ENCODE results near the gene SERHL2.
"Not testable (repeated sequence)": the region's sequence is repeated elsewhere in the genome, so short reads cannot be mapped to it uniquely, and the experiment has no call there.

SERHL2 gene, protein sequence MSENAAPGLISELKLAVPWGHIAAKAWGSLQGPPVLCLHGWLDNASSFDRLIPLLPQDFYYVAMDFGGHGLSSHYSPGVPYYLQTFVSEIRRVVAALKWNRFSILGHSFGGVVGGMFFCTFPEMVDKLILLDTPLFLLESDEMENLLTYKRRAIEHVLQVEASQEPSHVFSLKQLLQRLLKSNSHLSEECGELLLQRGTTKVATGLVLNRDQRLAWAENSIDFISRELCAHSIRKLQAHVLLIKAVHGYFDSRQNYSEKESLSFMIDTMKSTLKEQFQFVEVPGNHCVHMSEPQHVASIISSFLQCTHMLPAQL

GRCh38 chr22:42553475-42554361, at the start of gene SERHL2:
Gene SERHL2 (plus strand): TSS chr22:42553956. CDS start chr22:42554021, 65 bp downstream.
- DNase-seq: peak; percentile 78

- not testable (repeated sequence) for DNase-seq
Measured at GRCh38 chr22:42508327-42508974, 45.3 kb upstream of the SERHL2 start.

DNA sequence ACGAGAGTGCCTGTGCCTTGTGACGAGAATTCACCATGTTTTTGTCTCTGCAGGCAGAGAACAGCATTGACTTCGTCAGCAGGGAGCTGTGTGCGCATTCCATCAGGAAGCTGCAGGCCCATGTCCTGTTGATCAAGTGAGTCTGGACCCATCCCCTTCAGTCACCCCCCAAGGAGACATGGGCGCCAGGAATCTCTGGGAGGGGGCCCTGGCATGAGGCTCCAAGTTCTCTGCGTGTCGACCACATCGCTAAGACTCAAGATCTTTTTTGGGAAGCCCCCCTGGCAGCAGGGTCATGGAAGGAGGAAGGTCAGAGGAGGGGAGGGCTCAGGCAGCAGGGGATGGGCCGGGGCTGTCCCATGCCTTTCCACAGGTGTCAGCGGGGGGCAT, 44.8 kb upstream of the SERHL2 start:
- DNase-seq: not testable (repeated sequence)

DNA sequence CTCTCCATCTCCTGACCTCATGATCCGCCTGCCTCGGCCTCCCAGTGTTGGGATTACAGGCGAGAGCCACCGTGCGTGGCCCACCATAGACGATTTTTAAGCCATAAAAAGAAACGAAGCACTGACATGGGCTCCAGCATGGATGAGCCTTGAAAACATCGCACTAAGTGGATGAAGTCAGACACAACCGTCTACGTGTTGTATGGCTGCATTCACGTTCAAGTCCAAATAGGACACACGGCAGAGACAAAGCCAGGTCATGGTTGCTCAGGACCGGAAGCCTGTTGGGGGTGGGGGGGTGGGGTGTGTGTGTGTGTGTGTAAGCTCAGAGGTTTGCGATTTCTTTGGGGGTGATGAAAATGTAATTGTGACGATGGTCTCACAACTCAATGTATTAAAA, 44.2 kb upstream of the SERHL2 start:
- no peak for DNase-seq

DNA sequence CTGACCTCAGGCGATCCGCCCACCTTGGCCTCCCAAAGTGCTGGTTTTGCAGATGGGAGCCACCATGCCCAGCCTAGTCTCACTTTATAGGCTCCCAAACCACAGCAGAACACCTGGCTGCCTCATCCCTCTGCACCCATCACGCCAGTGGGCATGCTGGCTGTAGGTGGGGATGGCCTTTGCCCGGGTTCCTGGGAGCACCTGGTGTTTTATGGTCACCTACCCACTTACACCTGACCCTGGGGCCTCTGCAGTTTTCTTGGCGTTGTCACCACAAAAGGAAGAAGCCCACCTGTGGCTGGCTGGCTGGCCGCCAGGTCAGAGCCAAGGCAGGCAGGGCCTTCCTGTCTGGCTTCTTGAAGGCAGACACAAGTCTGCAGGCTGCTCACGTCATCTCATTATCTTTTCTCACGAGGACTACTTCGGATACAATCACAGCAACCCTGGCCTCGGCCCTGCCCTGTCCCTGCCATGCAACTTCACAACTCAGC, 42.3 kb upstream of the SERHL2 start:
- no peak for DNase-seq

- DNase-seq: not testable (repeated sequence)
Measured at GRCh38 chr22:42512273-42512990, 41.3 kb upstream of the SERHL2 start.

DNA sequence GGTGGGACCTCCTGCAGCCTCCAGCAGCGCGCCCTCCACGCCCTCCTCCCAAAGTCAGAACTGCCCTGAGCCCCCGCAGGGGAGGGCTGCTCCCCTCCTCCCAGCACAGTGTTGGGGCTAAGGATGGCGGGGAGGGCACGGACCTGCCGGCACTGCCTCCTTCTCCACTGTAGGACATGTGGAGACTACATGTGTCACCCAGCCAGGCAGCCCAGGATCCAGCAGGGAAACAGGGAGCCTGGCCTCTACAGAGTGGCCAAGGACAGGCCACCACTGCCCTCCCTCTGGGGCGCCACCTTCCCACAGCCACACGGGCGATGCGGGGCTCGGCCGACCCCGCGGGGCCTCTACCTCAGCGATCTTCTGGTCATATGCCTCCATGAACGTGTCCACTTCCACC, 39.4 kb upstream of the SERHL2 start:
- DNase-seq: not testable (repeated sequence)

DNA sequence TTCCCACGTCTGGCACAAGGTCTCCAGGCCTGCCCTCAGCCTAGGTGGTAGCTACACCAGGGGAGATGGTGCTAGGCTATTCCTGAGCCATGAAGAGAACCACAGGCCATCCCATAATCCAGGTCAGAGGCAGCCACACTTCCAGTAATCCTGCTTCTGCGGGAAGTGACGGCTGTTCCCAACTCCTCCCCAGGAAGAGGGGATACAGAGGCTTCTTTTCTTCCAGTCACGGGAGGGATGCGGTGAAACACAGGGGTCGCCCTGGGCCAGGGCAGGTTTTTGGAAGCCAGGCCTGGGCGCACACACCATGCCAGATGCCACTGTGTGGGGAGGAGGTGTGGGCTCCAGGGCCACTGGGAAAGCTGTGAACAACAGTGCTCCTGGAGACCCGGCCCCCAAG, 38.5 kb upstream of the SERHL2 start:
- DNase-seq: not testable (repeated sequence)

GRCh38 chr22:42515896-42516295, 37.9 kb upstream of the SERHL2 start:
- no peak for DNase-seq

DNA sequence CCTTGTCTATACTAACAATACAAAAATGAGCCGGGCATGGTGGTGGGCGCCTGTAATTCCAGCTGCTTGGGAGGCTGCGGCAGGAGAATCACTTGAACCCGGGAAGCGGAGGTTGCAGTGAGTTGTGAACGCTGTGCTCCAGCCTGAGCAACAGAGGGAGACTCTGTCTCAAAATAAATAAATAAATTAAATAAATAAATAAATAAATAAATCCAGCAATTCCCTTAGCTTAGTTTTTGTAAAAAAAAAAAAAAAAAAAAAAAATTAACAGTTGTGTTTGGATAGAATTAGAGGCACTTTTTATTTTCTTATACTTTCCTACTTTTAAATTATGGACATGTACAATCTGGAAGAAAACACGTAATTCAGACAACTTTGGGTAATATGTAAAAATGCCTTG, 36.7 kb upstream of the SERHL2 start:
- DNase-seq: not testable (repeated sequence)

- DNase-seq: peak; percentile 7
Measured at GRCh38 chr22:42518638-42519524, 34.9 kb upstream of the SERHL2 start.

GRCh38 chr22:42519525-42520401, 34.0 kb upstream of the SERHL2 start, which contains the start of gene RRP7A:
Gene RRP7A (minus strand): TSS chr22:42519796. CDS start chr22:42519786, 10 bp downstream.
- peak; percentile 51 for DNase-seq

DNA sequence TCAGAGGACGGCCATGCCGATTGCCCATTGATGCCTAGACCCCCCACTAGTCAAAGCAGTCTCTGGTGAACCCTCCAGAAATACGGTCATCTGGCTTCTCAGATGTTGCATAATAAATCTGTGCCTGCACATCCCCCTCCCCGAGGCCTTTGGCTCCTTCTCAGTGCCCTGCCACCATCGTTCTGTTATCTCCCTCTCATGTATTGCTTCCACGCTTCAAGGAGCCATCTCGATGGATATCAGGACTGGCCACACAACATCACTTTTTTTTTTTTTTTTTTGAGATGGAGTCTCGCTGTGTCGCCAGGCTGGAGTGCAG, 32.6 kb upstream of the SERHL2 start:
- DNase-seq: no peak

GRCh38 chr22:42522546-42522945, 31.2 kb upstream of the SERHL2 start:
- no peak for DNase-seq

- DNase-seq: no peak
Measured at GRCh38 chr22:42528591-42529307, 25.0 kb upstream of the SERHL2 start.

DNA sequence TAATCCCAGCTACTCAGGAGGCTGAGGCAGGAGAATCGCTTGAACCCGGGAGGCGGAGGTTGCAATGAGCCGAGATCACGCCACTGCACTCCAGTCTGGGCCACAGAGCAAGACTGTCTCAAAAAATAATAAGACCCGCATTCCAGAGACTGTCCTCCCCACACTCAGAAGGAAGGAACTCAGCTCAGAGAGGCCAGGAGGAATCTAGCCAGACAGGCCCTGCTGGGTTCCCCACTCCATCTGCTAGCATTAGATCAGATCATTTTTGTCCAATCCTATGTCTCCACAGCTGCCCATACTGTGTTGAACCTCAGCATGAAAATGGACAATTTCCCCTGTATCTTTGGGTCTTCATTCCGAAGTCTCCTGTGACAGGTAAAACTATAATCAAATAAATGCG, 24.3 kb upstream of the SERHL2 start:
- not testable (repeated sequence) for DNase-seq

- DNase-seq: not testable (repeated sequence)
Measured at GRCh38 chr22:42531401-42532084, 22.2 kb upstream of the SERHL2 start.

DNA sequence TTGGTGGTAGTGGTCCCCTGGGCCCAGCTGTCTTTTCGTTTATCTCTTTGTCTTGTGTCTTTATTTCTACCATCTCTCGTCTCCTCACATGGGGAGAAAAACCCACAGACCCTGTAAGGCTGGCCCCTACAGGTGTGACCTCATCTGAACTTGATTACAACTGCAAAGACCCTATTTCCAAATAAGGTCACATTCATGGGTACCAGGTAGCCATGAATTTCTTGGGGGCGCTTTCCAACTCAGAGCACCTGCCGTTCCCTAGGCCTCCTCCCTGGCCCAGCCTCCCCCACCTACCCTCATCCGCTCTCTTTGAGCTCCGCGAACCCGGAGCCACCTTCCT, 20.1 kb upstream of the SERHL2 start:
- no peak for DNase-seq

- not testable (repeated sequence) for DNase-seq
Measured at GRCh38 chr22:42535082-42535731, 18.5 kb upstream of the SERHL2 start.
